ENCODE measurements around the gene ING5.
A peak's percentile ranks its signal among the peaks of the same experiment; 100 is the strongest.
"Not testable (repeated sequence)": the region's sequence is repeated elsewhere in the genome, so short reads cannot be mapped to it uniquely, and the experiment has no call there.

ING5 gene

GRCh38 chr2:241708879-241709278 is 7.0 kb downstream of the ING5 start:
- DNase-seq, result no peak

GRCh38 chr2:241719093-241719492 is 17.3 kb downstream of the ING5 start:
- no peak for DNase-seq

DNA sequence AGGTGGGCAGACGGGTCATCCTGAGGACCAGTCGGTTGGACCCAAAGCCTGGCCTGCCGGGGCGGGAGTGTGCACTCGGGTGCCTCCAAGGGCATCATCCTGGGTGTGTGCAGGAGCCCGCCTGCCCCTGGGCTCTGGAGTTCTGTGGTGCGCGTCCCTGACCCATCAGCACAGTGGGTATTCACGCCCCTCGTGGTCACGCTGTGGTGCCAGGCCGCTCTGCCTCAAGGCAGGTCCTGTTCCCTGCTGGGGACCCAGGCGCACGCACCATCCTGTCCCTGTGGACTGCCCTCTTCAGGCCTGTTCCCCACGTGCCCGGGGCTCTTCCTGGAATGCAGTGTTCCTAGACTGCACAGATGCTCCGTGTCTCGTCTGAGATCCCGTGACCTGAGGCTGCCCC is 18.3 kb downstream of the ING5 start:
- DNase-seq, result no peak

- DNase-seq, result no peak
Observed at GRCh38 chr2:241720560-241720959, 18.7 kb downstream of the ING5 start.

DNA sequence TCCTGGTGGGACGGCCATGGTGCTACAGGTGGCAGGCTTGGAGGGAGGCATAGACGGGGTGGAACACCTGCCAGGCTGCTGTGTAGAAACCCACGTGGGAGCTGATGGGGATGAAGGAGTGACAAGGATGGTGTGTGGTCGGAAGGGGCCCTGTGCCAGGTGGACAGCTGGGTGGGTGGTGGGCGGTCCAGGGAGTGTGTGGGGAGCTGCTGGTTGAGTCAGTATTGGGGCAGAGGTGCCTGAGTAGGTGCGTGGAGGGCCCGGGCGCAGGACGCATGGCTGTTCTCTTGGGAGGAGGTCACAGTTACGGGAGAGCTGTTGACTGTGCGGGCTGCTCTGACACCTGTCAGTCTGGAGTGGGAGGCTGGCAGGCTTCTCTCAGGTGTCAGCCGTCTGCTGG is 20.0 kb downstream of the ING5 start:
- DNase-seq, result no peak

GRCh38 chr2:241722896-241723454 is 21.1 kb downstream of the ING5 start:
- DNase-seq, result no peak

DNA sequence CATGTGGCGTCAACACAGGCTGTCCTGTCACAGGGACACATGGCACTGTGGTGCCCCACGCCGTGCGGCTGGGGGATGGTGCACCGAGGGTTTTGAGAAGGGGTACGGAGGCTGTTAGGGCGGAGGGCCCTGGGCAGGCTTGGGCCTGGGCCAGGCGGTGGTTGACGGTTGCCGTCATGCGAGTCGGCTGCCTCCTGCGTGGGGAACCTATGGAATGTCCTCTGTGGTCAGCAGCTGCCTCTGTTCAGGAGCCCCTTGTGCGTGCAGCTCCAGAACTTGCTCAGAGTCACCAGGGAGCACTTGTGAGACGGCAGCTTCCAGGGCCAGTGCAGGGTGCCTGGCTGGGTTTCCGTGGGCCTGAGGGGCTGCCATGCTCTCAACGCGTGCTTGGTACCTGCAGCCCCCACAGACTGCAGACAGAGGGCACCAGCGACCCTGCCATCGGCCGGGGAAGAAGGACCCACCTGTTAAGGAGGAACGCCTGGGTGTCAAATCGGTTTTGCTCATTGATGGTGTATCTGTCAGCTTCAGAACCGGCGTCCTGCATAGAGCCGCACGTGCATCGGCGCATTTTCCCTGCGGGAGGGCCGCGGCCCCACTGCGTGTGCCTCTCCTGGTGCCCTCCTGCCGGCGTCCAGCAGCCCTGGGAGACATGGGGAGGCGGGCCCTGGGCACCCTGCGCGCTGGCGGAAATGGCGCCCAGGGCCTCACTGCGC is 22.6 kb downstream of the ING5 start:
- DNase-seq, result no peak

GRCh38 chr2:241724975-241725870 is 23.4 kb downstream of the ING5 start:
- no peak for DNase-seq

GRCh38 chr2:241726459-241726858 is 24.6 kb downstream of the ING5 start:
- DNase-seq, result no peak

DNA sequence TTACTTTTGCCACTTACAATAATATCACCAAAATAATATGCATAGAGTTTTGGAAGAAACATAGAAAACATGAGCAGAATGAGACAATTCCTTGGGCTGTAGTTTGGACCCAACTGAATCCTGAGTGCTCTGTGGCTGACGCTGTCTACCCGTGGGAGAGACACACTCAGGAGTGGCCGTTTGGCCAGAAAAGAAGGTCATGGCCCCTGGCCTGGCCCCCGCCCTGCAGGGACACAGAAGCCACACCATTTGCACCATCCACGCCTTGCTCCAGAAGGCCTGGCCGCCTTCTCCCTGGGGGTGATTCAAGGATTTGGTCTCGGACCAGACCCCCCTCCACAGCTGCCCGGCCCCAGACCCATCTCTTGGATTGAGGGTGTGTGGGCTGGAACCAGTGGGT is 26.2 kb downstream of the ING5 start:
- DNase-seq, result no peak

DNA sequence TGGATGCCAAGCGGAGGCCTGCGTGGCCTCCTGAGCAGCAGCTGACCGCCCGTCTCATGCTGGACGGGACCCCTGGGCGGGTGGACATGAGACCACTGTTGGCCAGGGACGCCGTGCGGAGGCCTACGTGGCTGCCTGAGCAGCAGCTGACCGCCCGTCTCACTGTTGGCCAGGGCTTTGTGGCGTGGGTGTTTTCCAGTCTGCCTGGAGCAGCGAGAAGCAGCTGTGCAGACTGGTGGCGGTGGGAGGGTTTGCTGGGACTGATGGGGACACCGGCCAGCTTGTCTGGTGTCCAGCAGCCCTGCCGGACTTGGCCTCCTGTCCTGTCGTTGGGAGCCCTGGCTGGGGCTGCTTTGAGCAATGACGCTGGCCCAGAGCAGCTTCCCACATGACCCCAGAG is 26.8 kb downstream of the ING5 start:
- DNase-seq, result no peak

DNA sequence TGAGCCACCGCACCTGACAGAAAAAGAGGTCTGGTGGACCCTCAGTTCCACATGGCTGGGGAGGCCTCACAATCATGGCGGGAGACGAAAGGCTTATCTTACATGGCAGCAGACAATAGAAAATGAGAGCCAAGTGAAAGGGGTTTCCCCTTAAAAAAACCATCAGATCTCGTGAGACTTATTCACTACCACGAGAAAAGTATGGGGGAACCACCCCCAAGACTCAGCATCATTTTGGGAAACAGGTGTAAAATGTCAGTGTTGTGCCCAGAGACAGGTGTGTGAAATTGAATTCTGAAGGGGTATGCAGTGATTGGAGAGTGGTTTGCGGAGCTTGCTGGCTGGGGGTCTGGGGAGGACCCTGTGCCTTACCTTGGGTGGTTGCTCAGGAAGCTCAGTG is 28.0 kb downstream of the ING5 start:
- DNase-seq, result no peak

GRCh38 chr2:241730671-241731293 is 28.9 kb downstream of the ING5 start:
- no peak for DNase-seq

- not testable (repeated sequence) for DNase-seq
Observed at GRCh38 chr2:241732513-241733186, 30.8 kb downstream of the ING5 start.

DNA sequence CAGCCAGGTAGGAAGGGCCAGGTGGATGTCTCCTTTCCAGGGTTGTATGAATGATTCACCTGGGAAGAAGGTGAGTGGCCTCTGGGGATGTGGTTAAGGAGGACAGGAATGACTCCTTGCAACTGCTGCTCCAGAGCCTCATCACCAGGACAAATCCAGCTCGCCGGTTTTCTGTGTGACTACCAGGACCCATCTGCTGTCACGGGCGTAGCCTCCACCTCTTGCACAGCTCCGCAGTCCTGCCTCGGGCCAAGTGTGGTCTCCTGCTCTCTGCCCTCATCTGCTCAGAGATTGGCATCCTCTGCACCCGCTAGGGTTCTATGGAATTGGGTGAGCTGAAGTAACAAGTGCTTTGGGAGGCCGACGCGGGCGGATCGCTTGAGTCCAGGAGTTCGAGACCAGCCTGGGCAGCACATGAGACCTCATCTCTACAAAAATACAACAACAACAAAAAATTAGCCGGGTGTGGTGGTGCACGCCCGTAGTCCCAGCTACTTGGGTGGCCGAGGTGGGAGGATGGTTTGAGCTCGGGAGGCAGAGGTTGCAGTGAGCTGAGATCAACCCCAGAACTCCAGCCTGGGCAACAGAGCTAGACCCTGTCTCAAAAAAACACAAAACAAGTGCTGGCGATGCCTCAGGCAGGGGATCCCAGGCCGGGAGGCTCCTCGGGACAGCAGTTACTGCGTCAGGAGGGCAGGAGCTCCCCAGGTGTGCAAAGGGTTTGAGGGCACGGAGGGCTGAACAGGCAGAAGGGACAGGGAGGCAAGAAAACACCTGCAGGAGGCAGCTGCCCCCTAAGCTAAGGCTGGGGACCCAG is 31.8 kb downstream of the ING5 start:
- DNase-seq, result no peak

DNA sequence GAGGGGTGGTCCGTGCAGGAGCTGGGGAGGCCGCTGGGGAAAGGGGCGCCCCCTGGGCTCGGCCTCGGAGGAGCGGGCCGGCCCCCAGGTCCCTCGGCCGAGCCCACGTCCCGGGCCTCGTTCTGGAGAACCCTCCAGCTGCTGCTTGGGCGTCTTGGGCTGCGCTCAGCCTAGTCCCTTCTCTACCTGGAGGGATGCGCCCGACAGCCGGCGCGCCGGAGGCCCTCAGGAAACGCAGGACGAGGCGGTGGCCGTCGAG is 32.3 kb downstream of the ING5 start:
- DNase-seq, result no peak

- DNase-seq, result peak; percentile 38
Observed at GRCh38 chr2:241734467-241735208, 32.8 kb downstream of the ING5 start, which contains the start of gene D2HGDH. Gene D2HGDH (plus strand): TSS chr2:241734630. CDS start chr2:241735225, 595 bp downstream.

- DNase-seq, result no peak
Observed at GRCh38 chr2:241736111-241736510, 34.3 kb downstream of the ING5 start.

- DNase-seq, result no peak
Observed at GRCh38 chr2:241738040-241738686, 36.3 kb downstream of the ING5 start.

- no peak for DNase-seq
Observed at GRCh38 chr2:241739177-241739576, 37.3 kb downstream of the ING5 start.

DNA sequence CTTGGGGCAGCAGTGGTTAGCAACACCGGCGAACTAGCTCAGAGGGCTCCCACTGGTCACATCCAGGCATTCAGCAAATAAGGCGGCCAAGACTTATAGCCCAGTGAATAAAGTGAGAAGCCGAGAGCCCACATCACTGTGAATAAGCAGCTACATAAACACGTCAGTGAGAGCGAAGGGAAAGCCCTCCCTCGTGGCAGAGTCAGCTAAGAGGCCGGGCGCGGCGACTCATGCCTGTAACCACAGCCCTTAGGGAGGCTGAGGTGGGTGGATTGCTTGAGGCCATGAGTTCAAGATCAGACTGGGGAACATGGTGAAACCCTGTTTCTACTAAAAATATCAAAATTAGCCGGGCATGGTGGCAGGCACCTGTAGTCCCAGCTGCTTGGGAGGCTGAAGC is 37.8 kb downstream of the ING5 start:
- no peak for DNase-seq

Measured in NCI-H1436 treated with DMSO at 0.1 percent for 48 hours (cell line).